HG02798 (cell line): Measurements from ENCODE around the gene TAF6.

ENCODE experiments used
- ATAC-seq: cut with Tn5 transposase; IDR thresholded peaks from one replicate; pipeline ENCODE4 v1.9.1; 2021; ENCODE audit warnings: mild to moderate bottlenecking; ENCODE audit not compliant: unreplicated experiment, poor library complexity

The TAF6 gene

GRCh38 chr7:100119072-100119969 lies at the start of gene TAF6, which contains the start of gene CNPY4:
Gene TAF6 (minus strand): TSS chr7:100119358. CDS start chr7:100114209, 5,149 bp downstream.
Gene CNPY4 (plus strand): TSS chr7:100119634. CDS start chr7:100119745, 111 bp downstream.
- peak; percentile 87 for ATAC-seq

- ATAC-seq, result no peak
Observed at GRCh38 chr7:100167912-100168323, 48.8 kb upstream of the TAF6 start.

GRCh38 chr7:100166970-100167911 lies 48.1 kb upstream of the TAF6 start:
- no peak for ATAC-seq

- ATAC-seq, result no peak
Observed at GRCh38 chr7:100166317-100166940, 47.3 kb upstream of the TAF6 start.

GRCh38 chr7:100163871-100164270 lies 44.7 kb upstream of the TAF6 start:
- no peak for ATAC-seq

- ATAC-seq, result no peak
Observed at GRCh38 chr7:100163006-100163531, 43.9 kb upstream of the TAF6 start.

- no peak for ATAC-seq
Observed at GRCh38 chr7:100160067-100160466, 40.9 kb upstream of the TAF6 start.

- no peak for ATAC-seq
Observed at GRCh38 chr7:100159099-100159623, 40.0 kb upstream of the TAF6 start.

GRCh38 chr7:100158229-100159098 lies 39.3 kb upstream of the TAF6 start, which contains the start of gene TRAPPC14:
Gene TRAPPC14 (minus strand): TSS chr7:100158723. CDS start chr7:100158499, 224 bp downstream.
- ATAC-seq, result peak; percentile 90

GRCh38 chr7:100157334-100158228 lies 38.4 kb upstream of the TAF6 start:
- no peak for ATAC-seq

- ATAC-seq, result no peak
Observed at GRCh38 chr7:100157069-100157333, 37.8 kb upstream of the TAF6 start.

- no peak for ATAC-seq
Observed at GRCh38 chr7:100156331-100157068, 37.3 kb upstream of the TAF6 start.

GRCh38 chr7:100155553-100156317 lies 36.6 kb upstream of the TAF6 start:
- ATAC-seq, result no peak

- ATAC-seq, result no peak
Observed at GRCh38 chr7:100154651-100155491, 35.7 kb upstream of the TAF6 start.

- ATAC-seq, result no peak
Observed at GRCh38 chr7:100153708-100154535, 34.8 kb upstream of the TAF6 start.
